Loucy (cell line): Measurements from ENCODE around the gene RSRC1.

Source experiments
- H2AFZ ChIP-seq: fragments of 200-600 bp; sonication (generic); 2 replicates; pipeline ENCODE4 v1.6.0; 2016; ENCODE audit warnings: antibody characterized with exemption, mild to moderate bottlenecking, low read length, moderate library complexity
- H3F3A ChIP-seq: fragments of 200-600 bp; 2 replicates; pipeline ENCODE4 v1.6.0; 2016; ENCODE audit warnings: antibody characterized with exemption, low read depth, mild to moderate bottlenecking
- H3K27me3 ChIP-seq: fragments of 200-600 bp; sonication (generic); 2 replicates; pipeline ENCODE4 v1.6.1; 2014; ENCODE audit warnings: low read length, mild to moderate bottlenecking; ENCODE audit not compliant: insufficient read depth, poor library complexity, severe bottlenecking
- H3K36me3 ChIP-seq: fragments of 200-600 bp; sonication (generic); 2 replicates; pipeline ENCODE4 v1.6.1; 2016; ENCODE audit warnings: low read length; ENCODE audit not compliant: insufficient read depth
- H3K4me1 ChIP-seq: fragments of 200-600 bp; sonication (generic); 2 replicates; pipeline ENCODE4 v1.5.1; 2014; ENCODE audit warnings: low read length, mild to moderate bottlenecking; ENCODE audit not compliant: insufficient read depth, poor library complexity, severe bottlenecking
- H3K4me2 ChIP-seq: fragments of 200-600 bp; sonication (generic); 2 replicates; pipeline ENCODE4 v1.6.0; 2014; ENCODE audit warnings: antibody characterized with exemption, low read length, low read depth, mild to moderate bottlenecking; ENCODE audit not compliant: poor library complexity, severe bottlenecking
- H3K4me3 ChIP-seq: fragments of 200-600 bp; sonication (generic); 2 replicates; pipeline ENCODE4 v1.5.1; 2014; ENCODE audit warnings: low read length, mild to moderate bottlenecking, mixed read lengths; ENCODE audit not compliant: poor library complexity, severe bottlenecking
- H3K79me2 ChIP-seq: fragments of 200-600 bp; sonication (generic); 2 replicates; pipeline ENCODE4 v1.6.1; 2014; ENCODE audit warnings: low read length; ENCODE audit not compliant: insufficient read depth
- H3K9ac ChIP-seq: fragments of 200-600 bp; sonication (generic); 2 replicates; pipeline ENCODE4 v1.6.0; 2014; ENCODE audit warnings: mild to moderate bottlenecking, low read depth, low read length, moderate library complexity; ENCODE audit not compliant: poor library complexity, severe bottlenecking
- H3K9me2 ChIP-seq: fragments of 200-600 bp; sonication (generic); replicated peaks from 2 replicates; pipeline ENCODE4 v1.6.1; 2016; ENCODE audit warnings: low read depth, low read length, mixed read lengths
- H3K9me3 ChIP-seq: fragments of 200-600 bp; sonication (generic); 2 replicates; pipeline ENCODE4 v1.6.1; 2014; ENCODE audit warnings: mild to moderate bottlenecking, antibody characterized with exemption, low read length, low read depth; ENCODE audit not compliant: insufficient read depth
- H4K20me1 ChIP-seq: fragments of 200-600 bp; sonication (generic); 2 replicates; pipeline ENCODE4 v1.6.0; 2014; ENCODE audit warnings: antibody characterized with exemption, low read length, mild to moderate bottlenecking; ENCODE audit not compliant: insufficient read depth, poor library complexity, severe bottlenecking
- CTCF ChIP-seq: fragments of 200-600 bp; sonication (generic); conservative IDR thresholded peaks from 2 replicates; pipeline ENCODE4 v1.5.1; 2014; ENCODE audit warnings: mild to moderate bottlenecking, antibody characterized with exemption, low read length
- EZH2phosphoT487 ChIP-seq: fragments of 200-600 bp; IDR thresholded peaks from 2 replicates; pipeline ENCODE4 v1.6.1; 2018; ENCODE audit warnings: antibody characterized with exemption, mild to moderate bottlenecking, moderate library complexity, borderline replicate concordance

Gene RSRC1

GRCh38 chr3:158200955-158201354 lies 91.1 kb downstream of the RSRC1 start:
- H3K4me3 ChIP-seq, result no peak overlapping the region
- H3K9ac ChIP-seq, result no peak overlapping the region
- no peaks in the 10 kb centered on the region for H3F3A ChIP-seq
- no peaks in the 10 kb centered on the region for H4K20me1 ChIP-seq
- peaks cover 18% of the 10 kb centered on the region; the same call in 1 of the 2 replicates for H3K9me3 ChIP-seq
- no peak for TF ChIP-seq EZH2phosphoT487
- TF ChIP-seq CTCF, result no peak
- H2AFZ ChIP-seq, result no peak overlapping the region
- H3K36me3 ChIP-seq, result peaks cover 22% of the 10 kb centered on the region
- H3K9me2 ChIP-seq, result no peaks in the 10 kb centered on the region
- H3K4me2 ChIP-seq, result no peak overlapping the region
- no peaks in the 10 kb centered on the region for H3K79me2 ChIP-seq
- no peaks in the 10 kb centered on the region for H3K27me3 ChIP-seq
- no peaks in the 10 kb centered on the region for H3K4me1 ChIP-seq

GRCh38 chr3:158205324-158205723 lies 95.4 kb downstream of the RSRC1 start:
- Histone ChIP-seq H3K9me2 (no peaks in the 10 kb centered on the region), H3K9ac (no peak overlapping the region), H3K4me2 (no peak overlapping the region), H4K20me1 (no peaks in the 10 kb centered on the region), H3K27me3 (no peaks in the 10 kb centered on the region), H3K4me1 (no peaks in the 10 kb centered on the region), H3K9me3 (peaks cover 13% of the 10 kb centered on the region; the same call in 1 of the 2 replicates), H3F3A (no peaks in the 10 kb centered on the region), H3K36me3 (peaks cover 30% of the 10 kb centered on the region), H3K4me3 (no peak overlapping the region), H2AFZ (no peak overlapping the region), H3K79me2 (no peaks in the 10 kb centered on the region)
- no peak for TF ChIP-seq EZH2phosphoT487
- TF ChIP-seq CTCF, result no peak

- H3K9me3 ChIP-seq, result peaks cover 7% of the 10 kb centered on the region; the same call in 1 of the 2 replicates
- no peak overlapping the region for H3K4me3 ChIP-seq
- H3K9me2 ChIP-seq, result no peaks in the 10 kb centered on the region
- no peaks in the 10 kb centered on the region for H4K20me1 ChIP-seq
- H3K4me2 ChIP-seq, result no peak overlapping the region
- TF ChIP-seq CTCF (no peak), EZH2phosphoT487 (no peak)
- H3K79me2 ChIP-seq, result no peaks in the 10 kb centered on the region
- H2AFZ ChIP-seq, result no peak overlapping the region
- H3K9ac ChIP-seq, result no peak overlapping the region
- no peaks in the 10 kb centered on the region for H3F3A ChIP-seq
- H3K27me3 ChIP-seq, result no peaks in the 10 kb centered on the region
- peaks cover 24% of the 10 kb centered on the region for H3K36me3 ChIP-seq
- no peaks in the 10 kb centered on the region for H3K4me1 ChIP-seq
Measured at GRCh38 chr3:158205994-158206393, 96.1 kb downstream of the RSRC1 start.
